ENCODE results near the gene ERMP1. TPM values are rescaled to one million over a fixed set of nuclear protein-coding genes. Genes with fewer than 3 reads are reported as not detected.
A peak's percentile ranks its signal among the peaks of the same experiment; 100 is the strongest.

The ERMP1 gene
- total and polyA plus RNA-seq, 12 donors, result 5.1 to 26.2 (median 22.3) TPM

GRCh38 chr9:5870691-5871090 lies 37.8 kb upstream of the ERMP1 start:
- H3K4me1 ChIP-seq, result no peaks in the 10 kb centered on the region
- 68 to 72% methylated on average over 3 of the region's 3 CpGs for WGBS, 2 donors
- TF ChIP-seq CTCF (IDR thresholded peaks at IDR 0.05), result no peak
- H3K4me3 ChIP-seq, result no peak overlapping the region
- no peaks in the 10 kb centered on the region for H3K27me3 ChIP-seq
- no peaks in the 10 kb centered on the region for H3K9me3 ChIP-seq
- H3K27ac ChIP-seq, result no peak overlapping the region
- intact Hi-C loops (cut with DNase I), result no loop called here
- DNase-seq (no peak), ATAC-seq (no peak)
- H3K36me3 ChIP-seq, result peaks cover 0 to 6% (median 0%) of the 10 kb centered on the region in 9 donors

- TF ChIP-seq CTCF (IDR thresholded peaks at IDR 0.05), result no peak
- Histone ChIP-seq H3K36me3 (peaks cover 0 to 6% (median 0%) of the 10 kb centered on the region in 9 donors), H3K27ac (no peak overlapping the region), H3K4me1 (no peaks in the 10 kb centered on the region), H3K9me3 (no peaks in the 10 kb centered on the region), H3K27me3 (no peaks in the 10 kb centered on the region), H3K4me3 (no peak overlapping the region)
- intact Hi-C loops (cut with DNase I), result no loop called here
- ATAC-seq (no peak), DNase-seq (no peak)
- WGBS, 2 donors, result 80 to 83% methylated on average over 2 of the region's 2 CpGs
These were observed 37.1 kb upstream of the ERMP1 start for GRCh38 chr9:5870020-5870339.

GRCh38 chr9:5869315-5870019 lies 36.5 kb upstream of the ERMP1 start:
- TF ChIP-seq CTCF (IDR thresholded peaks at IDR 0.05), result peak in 1 of 9 donors; percentile 25
- Histone ChIP-seq H3K4me3 (no peak overlapping the region), H3K9me3 (no peaks in the 10 kb centered on the region), H3K4me1 (no peaks in the 10 kb centered on the region), H3K27ac (no peak overlapping the region), H3K27me3 (no peaks in the 10 kb centered on the region), H3K36me3 (peaks cover 0 to 6% (median 0%) of the 10 kb centered on the region in 9 donors)
- no peak for DNase-seq
- intact Hi-C loops (cut with DNase I), result no loop called here
- WGBS, 2 donors, result 82 to 85% methylated on average over 3 of the region's 3 CpGs
- ATAC-seq, result no peak

GRCh38 chr9:5868235-5868634 lies 35.3 kb upstream of the ERMP1 start:
- H3K9me3 ChIP-seq, result no peaks in the 10 kb centered on the region
- H3K36me3 ChIP-seq, result peaks cover 0 to 6% (median 0%) of the 10 kb centered on the region in 9 donors
- no peak overlapping the region for H3K27ac ChIP-seq
- TF ChIP-seq CTCF (IDR thresholded peaks at IDR 0.05), result no peak
- WGBS, 2 donors, result 75 to 82% methylated on average over 9 of the region's 9 CpGs
- DNase-seq (no peak), ATAC-seq (no peak)
- H3K4me1 ChIP-seq, result peaks cover 0 to 8% (median 0%) of the 10 kb centered on the region in 9 donors
- no peaks in the 10 kb centered on the region for H3K27me3 ChIP-seq
- no peak overlapping the region for H3K4me3 ChIP-seq
- intact Hi-C loops (cut with DNase I), result no loop called here

Data from heart right ventricle (tissue), 16 donors.